Germinal center (tissue), 1 donor: ENCODE measurements around the gene RHBDD3.

Source experiments
- DNase-seq: peaks from one replicate; pipeline ENCODE4 v3.0.0; 2012; ENCODE audit warnings: mixed read lengths, low spot score

RHBDD3 gene

DNA sequence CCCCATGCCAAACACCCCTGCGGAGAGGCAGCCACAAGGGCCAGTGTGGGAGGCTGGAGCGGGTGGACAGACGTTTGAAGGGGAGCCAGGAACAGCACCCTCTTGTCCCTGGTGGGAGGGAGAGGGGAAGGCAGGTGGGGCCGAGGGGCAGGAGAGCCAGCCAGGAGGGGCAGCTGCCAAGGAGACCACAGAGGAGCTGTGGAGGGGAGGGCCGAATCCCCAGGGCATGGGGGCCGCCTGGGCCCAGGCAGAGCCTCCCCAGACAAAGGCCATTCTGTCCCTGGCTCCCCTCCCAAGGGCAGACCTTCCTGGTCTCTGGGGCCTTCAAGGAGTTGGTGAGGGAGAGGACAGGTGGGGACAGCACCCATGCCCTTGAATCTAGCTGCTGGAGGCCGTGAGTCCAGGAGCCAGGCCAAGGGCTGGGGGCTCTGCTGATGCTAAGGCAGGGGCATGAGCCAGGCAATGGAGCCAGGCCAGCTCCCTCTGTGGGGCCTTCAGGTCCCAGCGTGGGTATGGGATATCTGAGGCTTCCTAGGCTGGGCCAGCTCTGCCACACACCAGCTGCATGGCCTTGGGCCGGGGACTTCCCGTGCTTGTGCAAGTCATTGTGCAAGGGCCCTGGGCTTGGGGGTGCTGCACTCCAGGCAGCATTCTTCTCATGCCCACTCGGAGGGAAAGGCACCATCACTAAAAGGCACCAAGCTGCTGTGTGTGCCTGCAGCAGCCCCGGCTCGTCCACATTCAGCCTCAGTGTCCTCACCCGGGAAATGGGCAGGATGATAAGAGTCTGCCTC lies 50.7 kb downstream of the RHBDD3 start:
- DNase-seq, result no peak

DNA sequence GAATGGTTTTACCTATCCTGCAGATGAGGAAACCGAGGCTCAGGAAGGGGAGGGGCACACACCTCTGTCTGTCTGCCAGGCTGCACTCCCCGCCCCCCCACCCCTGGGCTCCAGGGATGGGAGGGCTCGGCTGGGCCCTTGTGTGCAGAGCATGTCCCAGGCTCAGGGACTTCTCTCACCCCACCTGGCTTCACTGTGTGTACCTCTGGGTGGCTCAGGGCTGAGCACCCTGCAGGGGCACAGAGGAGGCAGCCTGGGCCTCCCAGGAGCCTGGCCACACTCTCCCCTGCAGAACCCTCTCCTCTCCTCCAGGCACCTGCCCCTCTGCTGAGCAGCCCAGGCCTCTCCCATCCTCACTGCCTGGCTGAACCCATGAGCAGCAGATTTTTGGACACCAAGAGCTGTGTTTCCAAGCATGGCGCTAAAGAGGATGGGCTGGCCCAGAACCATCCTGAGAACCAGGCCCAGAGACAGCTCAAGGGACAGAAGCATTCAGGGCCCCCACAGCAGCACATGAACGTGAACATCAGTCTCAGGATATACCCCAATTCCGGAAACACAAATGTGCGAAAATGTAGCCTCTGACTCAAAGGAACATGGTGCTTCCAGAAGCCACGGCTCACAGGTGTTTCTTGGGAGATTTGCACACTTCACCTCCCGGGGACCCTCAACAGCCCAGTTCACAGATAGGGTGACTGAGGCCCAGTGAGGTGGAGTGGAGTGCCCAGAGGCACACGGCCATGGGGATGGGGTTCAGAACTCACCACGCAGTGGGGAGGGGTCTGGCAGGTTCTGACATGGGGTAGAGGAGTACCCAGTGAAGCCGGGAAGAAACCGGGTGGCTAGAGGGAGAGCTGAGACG lies 51.5 kb downstream of the RHBDD3 start:
- DNase-seq, result no peak

DNA sequence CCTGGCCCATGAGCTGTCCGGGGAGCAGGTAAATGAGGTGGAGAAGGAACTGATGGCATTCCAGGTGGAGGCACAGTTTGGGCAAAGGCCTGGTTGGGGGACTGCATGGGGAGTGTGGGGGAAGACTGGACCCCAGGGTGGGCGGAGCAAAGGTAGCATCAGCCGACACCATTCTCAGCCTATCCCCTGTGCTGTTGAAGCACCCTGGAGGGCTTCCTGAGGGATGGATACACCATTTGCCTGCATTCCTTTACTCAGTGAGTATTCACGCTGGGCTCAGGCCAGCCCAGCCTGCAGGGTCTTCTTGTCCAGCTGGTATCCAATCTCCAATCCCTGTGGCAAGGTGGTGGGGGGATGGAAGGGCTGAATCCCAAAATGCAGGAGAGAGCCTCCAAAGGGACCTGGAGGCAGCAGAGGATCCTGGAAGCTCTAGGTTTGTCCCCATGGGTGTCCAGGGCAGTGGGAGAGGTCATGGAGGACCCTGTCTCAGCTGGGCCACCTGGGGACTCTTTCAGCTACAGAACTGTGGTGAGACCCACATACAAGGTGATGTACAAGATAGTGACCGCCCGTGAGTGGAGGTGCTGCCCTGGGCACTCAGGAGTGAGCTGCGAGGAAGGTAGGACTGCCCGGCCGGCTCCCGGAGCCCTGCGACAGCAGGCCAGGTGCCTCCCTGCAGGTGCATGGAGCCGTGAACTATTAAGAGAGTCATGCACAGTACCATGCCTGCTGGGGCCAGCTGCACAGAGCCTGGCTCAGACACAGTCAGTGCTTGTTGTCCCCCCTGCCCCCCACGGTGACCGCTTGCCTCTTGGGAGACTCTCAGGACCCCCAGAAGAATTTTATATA lies 52.5 kb downstream of the RHBDD3 start:
- DNase-seq, result no peak

DNA sequence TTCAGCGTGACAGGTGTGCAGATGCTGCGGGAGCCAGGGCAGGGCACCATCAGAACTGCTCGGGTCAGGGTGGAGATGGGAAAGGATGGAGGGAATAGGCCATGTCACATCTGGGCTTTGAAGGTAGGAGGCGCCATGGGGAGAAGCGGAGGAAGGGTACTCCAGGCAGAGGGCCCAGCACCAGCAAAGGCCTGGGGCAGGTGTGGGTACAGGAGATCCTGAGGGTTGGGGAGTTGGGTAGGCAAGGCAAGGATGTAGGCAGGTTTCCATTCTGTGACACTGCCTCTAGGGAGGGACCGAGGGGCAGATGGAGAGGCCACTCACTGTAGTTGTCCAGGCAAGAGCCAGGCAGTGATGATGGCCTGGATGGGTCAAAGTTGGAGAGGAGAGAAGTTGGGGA lies 53.5 kb downstream of the RHBDD3 start:
- DNase-seq, result no peak

DNA sequence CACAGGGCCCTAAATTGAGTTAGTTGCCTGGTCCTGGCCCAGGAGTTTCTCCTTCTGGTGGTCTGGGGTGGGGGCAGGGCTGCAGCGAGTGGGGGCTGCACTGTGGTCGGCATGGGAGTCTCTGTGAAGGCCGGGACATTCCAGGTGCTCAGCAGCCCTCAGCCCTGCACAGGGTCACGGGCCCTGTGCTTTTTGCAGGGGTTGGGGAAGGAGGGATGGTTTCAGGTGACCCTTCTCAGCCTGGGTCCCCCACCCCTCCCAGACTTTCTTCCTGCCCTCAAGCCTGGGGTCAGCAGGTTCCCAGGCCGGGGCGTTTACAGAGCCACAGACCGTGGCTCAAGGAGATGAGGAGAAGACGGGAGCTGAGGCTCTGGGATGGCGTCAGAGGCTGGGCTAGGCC lies 54.3 kb downstream of the RHBDD3 start:
- no peak for DNase-seq

DNA sequence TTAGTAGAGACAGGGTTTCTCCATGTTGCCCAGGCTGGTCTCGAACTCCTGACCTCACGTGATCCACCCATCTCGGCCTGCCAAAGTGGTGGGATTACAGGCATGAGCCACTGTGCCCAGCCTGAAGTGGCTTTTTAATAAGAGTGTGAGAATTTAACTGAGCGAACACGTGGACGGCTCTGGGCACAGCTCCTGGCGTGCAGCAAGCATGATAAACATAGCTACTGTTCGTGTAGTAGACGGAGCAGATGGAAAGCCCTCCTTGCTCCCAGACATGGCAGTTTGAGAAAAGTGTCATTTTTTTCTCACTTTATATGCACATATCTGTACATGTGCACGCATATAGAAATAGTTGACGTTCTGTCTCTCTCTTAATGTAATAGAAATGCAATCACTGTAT lies 55.0 kb downstream of the RHBDD3 start:
- no peak for DNase-seq

DNA sequence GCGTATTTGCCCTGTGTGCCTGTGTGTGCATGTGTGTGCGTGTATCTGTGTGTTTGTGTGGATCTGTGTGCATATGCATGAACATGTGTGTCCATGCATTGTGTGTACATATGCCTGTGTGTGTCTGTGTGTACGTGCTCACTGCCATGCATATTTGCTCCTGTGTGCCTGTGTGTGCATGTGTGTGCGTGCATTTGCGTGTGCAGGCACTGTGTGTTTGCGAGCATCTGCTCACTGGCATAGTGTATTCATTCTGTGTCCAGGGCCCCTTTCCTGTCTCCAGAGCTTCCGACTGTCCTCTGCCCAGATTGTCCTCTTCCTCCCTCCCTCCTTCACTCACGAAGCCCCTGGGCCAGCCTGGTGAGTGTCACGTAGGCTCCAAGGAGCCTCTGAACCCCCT lies 56.3 kb downstream of the RHBDD3 start:
- no peak for DNase-seq

DNA sequence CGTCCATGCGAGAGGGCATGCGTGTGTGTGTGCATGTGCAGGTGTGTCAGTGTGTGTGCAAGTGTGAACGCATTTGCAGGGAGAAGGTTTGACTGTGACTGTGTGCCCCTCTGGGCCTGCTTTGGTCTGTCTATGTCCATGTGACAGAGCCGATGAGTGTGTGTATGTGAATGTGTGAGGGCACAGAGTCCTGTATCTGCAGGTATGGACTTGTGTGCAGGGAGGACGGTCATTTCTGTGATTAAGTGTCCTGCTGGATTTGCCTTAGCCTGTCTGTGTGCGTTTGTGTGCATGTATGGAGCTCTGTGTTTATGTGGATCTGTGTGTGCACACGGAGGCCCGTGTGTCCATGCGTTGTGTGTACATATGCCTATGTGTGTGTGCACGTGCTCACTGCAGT lies 56.7 kb downstream of the RHBDD3 start:
- no peak for DNase-seq
